Measurements from ENCODE around the gene LSM7. TPM values are rescaled to one million over a fixed set of nuclear protein-coding genes. Genes with fewer than 3 reads are reported as not detected.
A peak's percentile ranks its signal among the peaks of the same experiment; 100 is the strongest.

The LSM7 gene
- total and polyA plus RNA-seq, 9 donors: 31.8 to 196 (median 79.6) TPM

DNA sequence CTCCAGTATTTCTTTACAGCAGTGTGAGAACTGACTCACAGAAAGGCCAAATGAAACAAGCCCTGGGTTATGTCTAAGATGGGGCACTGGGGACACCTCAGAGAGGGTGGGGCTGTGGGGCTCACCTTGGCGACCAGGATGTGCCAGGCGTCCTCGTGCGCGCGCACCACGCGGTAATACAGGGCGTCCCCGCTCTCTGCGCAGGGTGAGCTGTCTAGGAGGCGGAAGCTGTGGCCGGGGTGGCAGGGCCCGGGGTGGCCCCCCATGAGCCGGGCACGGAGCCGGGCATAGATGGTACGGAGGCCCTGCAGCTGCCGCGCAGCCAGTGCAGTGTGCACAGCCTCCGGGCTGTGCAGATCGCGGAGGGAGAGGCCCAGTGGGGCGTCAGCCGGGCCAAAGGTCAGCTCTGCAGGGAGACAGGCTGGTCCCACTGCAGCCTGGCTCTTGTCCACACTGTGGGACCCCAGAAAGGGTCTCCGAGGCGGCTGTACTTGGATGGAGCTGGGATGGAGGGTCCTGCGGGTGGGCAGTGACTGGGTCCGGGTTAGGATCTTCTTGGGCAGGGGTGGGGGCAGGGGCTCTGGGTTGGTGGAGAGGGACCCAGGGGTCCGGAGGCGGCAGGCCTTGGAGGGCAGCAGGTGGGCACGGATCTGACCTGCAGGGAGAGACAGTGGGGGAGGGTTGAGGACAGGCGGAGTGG, 49.8 kb downstream of the LSM7 start:
- peaks cover 23% of the 10 kb centered on the region for H3K4me1 ChIP-seq (ENCODE audit: insufficient read depth)
- WGBS, 3 donors: 86 to 89% (median 89%) methylated on average over 33 of the region's 33 CpGs
- intact Hi-C loops (cut with DNase I): loop anchor here in 2 of 4 donors (10.0 kb wide), 3 partner anchors 116 to 336 kb away; partner anchors contain the start of gene AP3D1 (in 1 of the 2)
- no peaks in the 10 kb centered on the region for H3K36me3 ChIP-seq
- H3K27me3 ChIP-seq: no peaks in the 10 kb centered on the region
- no peaks in the 10 kb centered on the region for H3K9me3 ChIP-seq
- TF ChIP-seq, protein P1, sequence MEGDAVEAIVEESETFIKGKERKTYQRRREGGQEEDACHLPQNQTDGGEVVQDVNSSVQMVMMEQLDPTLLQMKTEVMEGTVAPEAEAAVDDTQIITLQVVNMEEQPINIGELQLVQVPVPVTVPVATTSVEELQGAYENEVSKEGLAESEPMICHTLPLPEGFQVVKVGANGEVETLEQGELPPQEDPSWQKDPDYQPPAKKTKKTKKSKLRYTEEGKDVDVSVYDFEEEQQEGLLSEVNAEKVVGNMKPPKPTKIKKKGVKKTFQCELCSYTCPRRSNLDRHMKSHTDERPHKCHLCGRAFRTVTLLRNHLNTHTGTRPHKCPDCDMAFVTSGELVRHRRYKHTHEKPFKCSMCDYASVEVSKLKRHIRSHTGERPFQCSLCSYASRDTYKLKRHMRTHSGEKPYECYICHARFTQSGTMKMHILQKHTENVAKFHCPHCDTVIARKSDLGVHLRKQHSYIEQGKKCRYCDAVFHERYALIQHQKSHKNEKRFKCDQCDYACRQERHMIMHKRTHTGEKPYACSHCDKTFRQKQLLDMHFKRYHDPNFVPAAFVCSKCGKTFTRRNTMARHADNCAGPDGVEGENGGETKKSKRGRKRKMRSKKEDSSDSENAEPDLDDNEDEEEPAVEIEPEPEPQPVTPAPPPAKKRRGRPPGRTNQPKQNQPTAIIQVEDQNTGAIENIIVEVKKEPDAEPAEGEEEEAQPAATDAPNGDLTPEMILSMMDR (IDR thresholded peaks at IDR 0.05): no peak
- TF ChIP-seq EP300 (IDR thresholded peaks at IDR 0.05): no peak
- TF ChIP-seq POLR2A (IDR thresholded peaks at IDR 0.05): no peak
- DNase-seq: no peak
- no peak overlapping the region for H3K27ac ChIP-seq
- no peak overlapping the region for H3K4me3 ChIP-seq

DNA sequence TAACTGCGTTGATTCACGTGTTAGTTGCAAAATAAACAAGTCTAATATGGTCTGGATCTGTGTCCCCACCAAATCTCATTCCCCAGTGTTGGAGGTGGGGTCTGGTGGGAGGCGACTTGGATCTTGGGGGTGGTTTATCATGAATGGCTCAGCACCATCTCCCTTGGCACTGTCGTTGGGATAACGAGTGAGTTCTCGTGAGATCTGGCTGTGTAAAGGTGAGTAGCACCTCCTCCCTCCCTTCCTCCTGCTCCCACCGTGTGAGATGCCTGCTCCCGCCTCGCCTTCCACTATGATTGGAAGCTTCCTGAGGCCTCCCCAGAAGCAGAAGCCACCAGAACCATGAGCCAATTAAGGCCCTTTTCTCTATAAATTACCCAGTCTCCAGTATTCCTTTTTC, 51.2 kb downstream of the LSM7 start:
- no peak overlapping the region for H3K27ac ChIP-seq
- peaks cover 23% of the 10 kb centered on the region for H3K4me1 ChIP-seq (ENCODE audit: insufficient read depth)
- WGBS, 3 donors: 76 to 81% (median 80%) methylated on average over 9 of the region's 9 CpGs

DNA sequence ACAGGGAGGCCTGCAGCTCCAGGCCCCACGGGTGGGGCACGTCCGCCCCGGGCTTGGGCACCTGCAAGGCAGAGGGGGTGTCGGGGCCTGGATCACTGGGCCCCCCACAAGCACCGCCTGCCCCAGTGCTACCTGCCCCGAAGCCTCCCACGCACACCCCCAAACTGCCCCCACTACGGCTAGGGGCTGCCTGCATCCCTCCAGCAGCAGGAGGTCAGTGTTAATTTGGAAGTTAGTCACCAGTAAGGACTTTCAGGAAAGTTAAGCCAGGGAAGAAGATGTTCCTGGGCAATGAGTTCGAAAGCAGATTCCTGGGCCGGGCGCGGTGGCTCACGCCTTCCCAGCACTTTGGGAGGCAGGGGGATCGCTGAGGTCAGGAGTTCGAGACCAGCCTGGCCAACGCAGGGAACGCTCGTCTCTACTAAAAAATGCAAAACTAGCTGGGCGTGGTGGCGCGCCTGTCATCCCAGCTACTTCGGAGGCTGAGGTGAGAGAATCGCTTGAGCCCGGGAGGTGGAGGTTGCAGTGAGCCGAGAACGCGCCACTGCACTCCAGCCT, 51.9 kb downstream of the LSM7 start:
- intact Hi-C loops (cut with DNase I): loop anchor here in 2 of 4 donors (10.0 kb wide), 3 partner anchors 118 to 338 kb away; partner anchors contain the start of gene AP3D1 (in 1 of the 2)
- Histone ChIP-seq H3K27me3 (no peaks in the 10 kb centered on the region), H3K36me3 (no peaks in the 10 kb centered on the region), H3K4me3 (no peak overlapping the region), H3K9me3 (no peaks in the 10 kb centered on the region), H3K27ac (no peak overlapping the region), H3K4me1 (ENCODE audit: insufficient read depth) (peaks cover 20% of the 10 kb centered on the region)
- WGBS, 3 donors: 82 to 85% (median 85%) methylated on average over 28 of the region's 28 CpGs
- no peak for TF ChIP-seq EP300 (IDR thresholded peaks at IDR 0.05)
- DNase-seq: no peak

More for the DNA sequence above, 51.2 kb downstream of the LSM7 start:
- DNase-seq: no peak
- Histone ChIP-seq H3K9me3 (no peaks in the 10 kb centered on the region), H3K36me3 (no peaks in the 10 kb centered on the region), H3K4me3 (no peak overlapping the region), H3K27me3 (no peaks in the 10 kb centered on the region)
- no peak for TF ChIP-seq POLR2A (IDR thresholded peaks at IDR 0.05)
- TF ChIP-seq, protein P1 (IDR thresholded peaks at IDR 0.05): no peak
- TF ChIP-seq EP300 (IDR thresholded peaks at IDR 0.05): no peak
- intact Hi-C loops (cut with DNase I): loop anchor here in 2 of 4 donors (10.0 kb wide), 3 partner anchors 118 to 338 kb away; partner anchors contain the start of gene AP3D1 (in 1 of the 2)

DNA sequence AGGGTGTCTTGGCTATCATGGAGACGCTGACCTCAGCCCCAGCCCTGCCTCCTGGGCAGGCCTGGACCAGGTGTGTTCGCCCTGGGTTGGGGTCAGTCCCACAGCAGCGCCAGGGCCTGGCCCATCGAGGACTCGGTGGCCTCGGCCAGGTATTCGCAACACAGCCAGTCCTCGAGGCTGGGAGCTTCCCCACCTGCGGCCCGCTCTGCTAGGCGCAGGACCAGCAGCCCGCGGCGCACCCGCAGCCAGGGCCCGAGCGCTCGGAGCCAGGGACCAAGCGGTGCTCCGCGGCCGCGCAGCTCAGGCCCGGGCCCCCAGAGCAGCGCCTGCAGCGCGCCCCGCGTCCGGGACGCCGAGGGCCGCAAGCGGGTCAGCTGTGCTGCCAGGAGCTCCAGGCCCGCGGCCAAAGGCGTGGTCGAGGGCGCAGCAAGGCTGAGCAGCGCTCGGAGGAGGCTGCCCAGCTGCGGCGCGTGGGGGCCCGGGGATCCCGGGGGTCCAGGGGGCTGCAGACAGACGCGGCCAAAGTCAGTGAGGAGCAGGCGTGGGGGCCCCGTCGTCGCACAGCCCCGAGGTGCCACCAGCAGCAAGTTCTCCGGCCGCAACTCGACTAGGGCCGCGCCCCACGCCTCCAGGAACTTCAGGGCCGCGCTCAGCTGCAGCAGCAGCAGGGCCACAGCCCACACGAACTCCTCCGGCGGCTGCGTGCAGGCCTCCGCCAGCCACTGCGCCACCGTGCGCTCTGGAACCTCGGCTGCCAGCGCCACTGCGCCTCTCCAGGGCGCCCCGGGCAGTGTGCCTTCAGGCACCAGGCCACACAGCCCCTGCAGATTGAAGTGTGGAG, 52.6 kb downstream of the LSM7 start:
- intact Hi-C loops (cut with DNase I): loop anchor here in 2 of 4 donors (10.0 kb wide), 3 partner anchors 119 to 339 kb away; partner anchors contain the start of gene AP3D1 (in 1 of the 2)
- Histone ChIP-seq H3K27me3 (no peaks in the 10 kb centered on the region), H3K36me3 (no peaks in the 10 kb centered on the region), H3K9me3 (no peaks in the 10 kb centered on the region), H3K4me3 (no peak overlapping the region), H3K4me1 (ENCODE audit: insufficient read depth) (peaks cover 20% of the 10 kb centered on the region), H3K27ac (peak overlapping the region in 1 of 2 donors; percentile 5)
- peak; percentile 60 to 82 (median 73) for DNase-seq
- WGBS, 3 donors: 23 to 40% (median 29%) methylated on average over 47 to 74 of the region's 74 CpGs
- TF ChIP-seq, protein P1 (IDR thresholded peaks at IDR 0.05): no peak
- TF ChIP-seq EP300 (IDR thresholded peaks at IDR 0.05): no peak
- no peak for TF ChIP-seq POLR2A (IDR thresholded peaks at IDR 0.05)
